GM23338 (cell line): Measurements from ENCODE around the gene MESP1. TPM values are rescaled to one million over a fixed set of nuclear protein-coding genes. Genes with fewer than 3 reads are reported as not detected.

Source experiments
- ATAC-seq: fragments of 200-7000 bp; cut with Tn5 transposase; 3 replicates; pipeline ENCODE4 v1.9.1; 2020
- DNase-seq: peaks from one replicate; pipeline ENCODE4 v3.0.0-alpha.2; 2015; ENCODE audit warnings: low spot score
- H2AFZ ChIP-seq: fragments of 200-600 bp; sonication (generic); 2 replicates; pipeline ENCODE4 v1.8.0; 2016; ENCODE audit warnings: antibody characterized with exemption, mild to moderate bottlenecking, moderate library complexity
- H3F3A ChIP-seq: fragments of 200-600 bp; sonication (generic); replicated peaks from 2 replicates; pipeline ENCODE4 v1.8.0; 2017; ENCODE audit warnings: antibody characterized with exemption, mixed run types, low read depth
- H3K27ac ChIP-seq: fragments of 200-600 bp; sonication (generic); 2 replicates; pipeline ENCODE4 v1.6.1; 2016; ENCODE audit warnings: low read depth
- H3K27me3 ChIP-seq: fragments of 200-600 bp; sonication (generic); 2 replicates; pipeline ENCODE4 v1.8.0; 2016; ENCODE audit warnings: mild to moderate bottlenecking, mixed run types, moderate library complexity; ENCODE audit not compliant: insufficient read depth
- H3K36me3 ChIP-seq: fragments of 200-600 bp; sonication (generic); 2 replicates; pipeline ENCODE4 v1.8.0; 2016; ENCODE audit warnings: mild to moderate bottlenecking; ENCODE audit not compliant: insufficient read depth
- H3K4me1 ChIP-seq: fragments of 200-600 bp; sonication (generic); 2 replicates; pipeline ENCODE4 v1.8.0; 2016; ENCODE audit warnings: mild to moderate bottlenecking, moderate library complexity; ENCODE audit not compliant: insufficient read depth
- H3K4me2 ChIP-seq: fragments of 200-600 bp; sonication (generic); 2 replicates; pipeline ENCODE4 v1.7.1; 2017; ENCODE audit warnings: mixed run types
- H3K4me3 ChIP-seq: fragments of 200-600 bp; sonication (generic); 2 replicates; pipeline ENCODE4 v1.6.1; 2016; ENCODE audit warnings: mixed run types
- H3K79me2 ChIP-seq: fragments of 200-600 bp; sonication (generic); replicated peaks from 2 replicates; pipeline ENCODE4 v1.8.0; 2017; ENCODE audit warnings: mild to moderate bottlenecking; ENCODE audit not compliant: insufficient read depth
- H3K9me2 ChIP-seq: fragments of 200-600 bp; sonication (generic); 2 replicates; pipeline ENCODE4 v1.8.0; 2017; ENCODE audit not compliant: insufficient read depth
- H4K20me1 ChIP-seq: fragments of 200-600 bp; sonication (generic); replicated peaks from 2 replicates; pipeline ENCODE4 v1.8.0; 2017; ENCODE audit warnings: mild to moderate bottlenecking; ENCODE audit not compliant: insufficient read depth
- H3K27ac Mint-ChIP-seq: 2 replicates; pipeline ENCODE4 v1.8.0; 2020; ENCODE audit warnings: inconsistent platforms, mild to moderate bottlenecking, moderate library complexity, mixed read lengths
- H3K27me3 Mint-ChIP-seq: 3 replicates; pipeline ENCODE4 v1.8.0; 2022; ENCODE audit warnings: low read depth, mild to moderate bottlenecking, moderate library complexity, mixed read lengths, inconsistent platforms; ENCODE audit not compliant: insufficient read depth, poor library complexity
- H3K36me3 Mint-ChIP-seq: 3 replicates; pipeline ENCODE4 v1.8.0; 2021; ENCODE audit warnings: low read depth, mild to moderate bottlenecking, inconsistent platforms, moderate library complexity, mixed read lengths
- H3K4me1 Mint-ChIP-seq: 3 replicates; pipeline ENCODE4 v1.8.0; 2020; ENCODE audit warnings: mild to moderate bottlenecking, inconsistent platforms, mixed read lengths
- H3K4me3 Mint-ChIP-seq: 3 replicates; pipeline ENCODE4 v1.8.0; 2021; ENCODE audit warnings: moderate library complexity, mild to moderate bottlenecking, inconsistent platforms, mixed read lengths
- H3K9me3 Mint-ChIP-seq: 3 replicates; pipeline ENCODE4 v1.8.0; 2020; ENCODE audit warnings: moderate library complexity, mild to moderate bottlenecking, inconsistent platforms, mixed read lengths
- CREB1 ChIP-seq: fragments of 250-450 bp; sonication (Bioruptor Pico); IDR thresholded peaks from 2 replicates; pipeline ENCODE4 v1.5.0; 2020; ENCODE audit warnings: low read depth, mild to moderate bottlenecking, moderate library complexity
- CTCF ChIP-seq, 2 experiments: fragments of 200-600 bp in 1 of 2; sonication (generic) in 1 of 2; conservative IDR thresholded peaks; 2 replicates each; pipeline versions ENCODE4 v1.5.1 to v1.6.1; 2016 to 2017; ENCODE audit warnings: antibody characterized with exemption in 2 of 2, low read depth in 2 of 2, mild to moderate bottlenecking in 2 of 2, moderate library complexity in 1 of 2
- ETS1 ChIP-seq: IDR thresholded peaks from 2 replicates; pipeline ENCODE4 v1.6.1; 2016; ENCODE audit warnings: antibody characterized with exemption
- EZH2 ChIP-seq: fragments of 200-600 bp; sonication (generic); IDR thresholded peaks from one replicate; pipeline ENCODE4 v1.8.0; 2017; ENCODE audit warnings: antibody characterized with exemption, mild to moderate bottlenecking, low read depth; ENCODE audit not compliant: unreplicated experiment
- EZH2phosphoT487 ChIP-seq: fragments of 200-600 bp; sonication (generic); IDR thresholded peaks from one replicate; pipeline ENCODE4 v1.8.1; 2018; ENCODE audit warnings: antibody characterized with exemption; ENCODE audit not compliant: unreplicated experiment
- JUNB ChIP-seq: IDR thresholded peaks from one replicate; pipeline ENCODE4 v1.6.1; 2016; ENCODE audit warnings: antibody characterized with exemption; ENCODE audit not compliant: unreplicated experiment
- NANOG ChIP-seq: IDR thresholded peaks from 2 replicates; pipeline ENCODE4 v1.6.1; 2016; ENCODE audit warnings: antibody characterized with exemption, borderline replicate concordance
- POLR2AphosphoS5 ChIP-seq: IDR thresholded peaks from 2 replicates; pipeline ENCODE4 v1.6.1; 2016; ENCODE audit warnings: antibody characterized with exemption, low read depth
- STAT1 ChIP-seq: IDR thresholded peaks from one replicate; pipeline ENCODE4 v1.6.1; 2016; ENCODE audit warnings: antibody characterized with exemption; ENCODE audit not compliant: unreplicated experiment
- ZNF114 ChIP-seq: fragments of 250-450 bp; sonication (Bioruptor Pico); IDR thresholded peaks from 2 replicates; pipeline ENCODE4 v1.5.0; 2020; ENCODE audit warnings: mild to moderate bottlenecking, moderate library complexity
- ZNF331 ChIP-seq: fragments of 250-450 bp; sonication (Bioruptor Pico); IDR thresholded peaks from 2 replicates; pipeline ENCODE4 v1.5.0; 2020; ENCODE audit warnings: low read depth, mild to moderate bottlenecking, moderate library complexity
- polyA plus RNA-seq: library from polyadenylated mRNA; unstranded; fragments of >200 nt; fragmentation: Nextera tagmentation; extraction: Ambion mirVana; gene quantifications from 2 replicates; pipeline ENCODE4 v1.2.1, GENCODE V29; 2016
- total RNA-seq: library from RNA; depleted of rRNA; stranded (reverse); fragments of >200 nt; shearing (Covaris generic); gene quantifications from 2 replicates; pipeline ENCODE4 v1.2.3, GENCODE V29; 2014

MESP1 gene
- total and polyA plus RNA-seq, 2 experiments from 2014 or later = 0.21 to 0.91 TPM

GRCh38 chr15:89777073-89777751, 26.2 kb upstream of the MESP1 start:
- no peaks in the 10 kb centered on the region for H3K9me2 ChIP-seq
- H3K4me1 ChIP-seq = peaks cover 3% of the 10 kb centered on the region; the same call in 1 of the 2 replicates
- peak overlapping the region; percentile 55 for H3K4me3 ChIP-seq
- ATAC-seq (peak; percentile 47), DNase-seq (peak; percentile 40)
- Mint-ChIP-seq H3K4me1 (peaks cover 3% of the 10 kb centered on the region), H3K4me3 (peak overlapping the region; percentile 50), H3K9me3 (no peaks in the 10 kb centered on the region), H3K36me3 (no peaks in the 10 kb centered on the region), H3K27ac (no peak overlapping the region), H3K27me3 (peaks cover 24% of the 10 kb centered on the region)
- peak overlapping the region; percentile 97 for H2AFZ ChIP-seq
- no peaks in the 10 kb centered on the region for H3F3A ChIP-seq
- no peaks in the 10 kb centered on the region for H3K79me2 ChIP-seq
- H4K20me1 ChIP-seq = no peaks in the 10 kb centered on the region
- peaks cover 40% of the 10 kb centered on the region for H3K27me3 ChIP-seq
- H3K27ac ChIP-seq = no peak overlapping the region
- peak overlapping the region; percentile 81 for H3K4me2 ChIP-seq
- no peak for TF ChIP-seq ZNF114
- H3K36me3 ChIP-seq = no peaks in the 10 kb centered on the region

GRCh38 chr15:89776274-89777072, 25.4 kb upstream of the MESP1 start, which contains the start of gene MESP2:
Gene MESP2 (plus strand): TSS chr15:89776332. CDS start chr15:89776358, 26 bp downstream.
- H3K27me3 Mint-ChIP-seq = peaks cover 24% of the 10 kb centered on the region
- DNase-seq (peak; percentile 94), ATAC-seq (peak; percentile 96)
- Histone ChIP-seq H3K27ac (no peak within 1 kb of the TSS), H3K4me2 (peak within 1 kb of the TSS; percentile 81), H3K79me2 (no peaks in the 10 kb centered on the region), H3F3A (no peaks in the 10 kb centered on the region), H3K4me3 (peak within 1 kb of the TSS; percentile 55), H3K36me3 (no peaks in the 10 kb centered on the region), H3K9me2 (no peaks in the 10 kb centered on the region), H4K20me1 (no peaks in the 10 kb centered on the region), H3K27me3 (peaks cover 40% of the 10 kb centered on the region), H3K4me1 (peaks cover 3% of the 10 kb centered on the region; the same call in 1 of the 2 replicates), H2AFZ (peak within 1 kb of the TSS; percentile 97)
- H3K4me1 Mint-ChIP-seq = no peaks in the 10 kb centered on the region
- no peaks in the 10 kb centered on the region for H3K36me3 Mint-ChIP-seq
- H3K4me3 Mint-ChIP-seq = peak within 1 kb of the TSS; percentile 54
- no peak within 1 kb of the TSS for H3K27ac Mint-ChIP-seq
- H3K9me3 Mint-ChIP-seq = no peaks in the 10 kb centered on the region
- no peak for TF ChIP-seq EZH2
- no peak for TF ChIP-seq ETS1
- TF ChIP-seq CREB1 (CRISPR knock-in tag) = no peak
- TF ChIP-seq ZNF331 (CRISPR knock-in tag) = no peak
- no peak for TF ChIP-seq JUNB
- no peak for TF ChIP-seq NANOG
- no peak for TF ChIP-seq STAT1
- TF ChIP-seq ZNF114 = no peak
- TF ChIP-seq CTCF (conservative IDR thresholded peaks at IDR 0.05; ENCODE audit: low read depth in 2 of 2) = peak; percentile 32 to 57
- TF ChIP-seq EZH2phosphoT487 = no peak
- peak; percentile 54 for TF ChIP-seq POLR2AphosphoS5
